Caco-2 (cell line): Measurements from ENCODE around the gene LCMT1. TPM values are rescaled to one million over a fixed set of nuclear protein-coding genes. Genes with fewer than 3 reads are reported as not detected.

Experiments used
- BruUV-seq: library from RNA; stranded (reverse); fragments of 400-500 nt; replicated peaks from 2 replicates; lab custom pipeline; 2021; lab: Mats Ljungman, UMichigan
- CTCF ChIA-PET: fragments of 300-600 bp; sonication (Branson Sonifier 250); formaldehyde crosslinking; loops from one replicate; lab custom pipeline; 2022; ENCODE audit warnings: antibody characterized with exemption; lab: Charles Lee
- POLR2A ChIA-PET: fragments of 300-600 bp; sonication (Branson Sonifier 250); formaldehyde crosslinking; loops from one replicate; lab custom pipeline; 2022; ENCODE audit warnings: antibody characterized with exemption; lab: Charles Lee
- DNase-seq, 2 experiments: peaks; one replicate each; pipeline versions ENCODE4 v3.0.0 to v3.0.0-alpha.2; 2020 to 2022
- H3K27me3 ChIP-seq: replicated peaks from 2 replicates; pipeline ENCODE4 v1.6.0; 2011; ENCODE audit warnings: low read length; ENCODE audit not compliant: control insufficient read depth, insufficient read depth
- H3K36me3 ChIP-seq: 2 replicates; pipeline ENCODE4 v1.5.1; 2011; ENCODE audit warnings: low read length; ENCODE audit not compliant: control insufficient read depth, insufficient read depth
- H3K4me1 ChIP-seq: fragments of 250-450 bp; sonication (Bioruptor Pico); 2 replicates; pipeline ENCODE4 v1.5.1; 2020; ENCODE audit warnings: mild to moderate bottlenecking
- H3K4me3 ChIP-seq: 2 replicates; pipeline ENCODE4 v1.5.1; 2011; ENCODE audit warnings: low read depth, mild to moderate bottlenecking, control low read depth, low read length
- H3K9me3 ChIP-seq: fragments of 250-450 bp; sonication (Bioruptor Pico); 2 replicates; pipeline ENCODE4 v1.5.1; 2020; ENCODE audit warnings: mild to moderate bottlenecking, moderate library complexity
- H3K27ac Mint-ChIP-seq: one replicate; pipeline ENCODE4 v1.8.0; 2022; ENCODE audit warnings: mixed read lengths; ENCODE audit not compliant: unreplicated experiment
- H3K27me3 Mint-ChIP-seq: one replicate; pipeline ENCODE4 v1.8.0; 2022; ENCODE audit warnings: mixed read lengths; ENCODE audit not compliant: insufficient read depth, unreplicated experiment
- H3K36me3 Mint-ChIP-seq: one replicate; pipeline ENCODE4 v1.8.0; 2022; ENCODE audit warnings: mild to moderate bottlenecking, mixed read lengths; ENCODE audit not compliant: insufficient read depth, unreplicated experiment
- H3K4me1 Mint-ChIP-seq: one replicate; pipeline ENCODE4 v1.8.0; 2022; ENCODE audit warnings: low read depth, mixed read lengths; ENCODE audit not compliant: unreplicated experiment
- H3K4me3 Mint-ChIP-seq: one replicate; pipeline ENCODE4 v1.8.0; 2022; ENCODE audit warnings: mild to moderate bottlenecking, moderate library complexity, mixed read lengths; ENCODE audit not compliant: unreplicated experiment
- H3K9me3 Mint-ChIP-seq: one replicate; pipeline ENCODE4 v1.8.0; 2022; ENCODE audit warnings: mixed read lengths; ENCODE audit not compliant: unreplicated experiment
- intact Hi-C: fragments of 100-400 bp; cut with micrococcal nuclease; formaldehyde crosslinking; loops from one replicate; pipeline ENCODE4 v1.10.0; 2022; ENCODE audit not compliant: unreplicated experiment
- total RNA-seq: library from RNA; stranded (reverse); gene quantifications from 2 replicates; pipeline ENCODE4 v1.2.3, GENCODE V29; 2022
- TF ChIP-seq, protein P1 (sequence below), 2 experiments: fragments of 200-600 bp in 1 of 2; IDR thresholded peaks; 1 replicate in 1 of 2; 2 replicates in 1 of 2; pipeline versions ENCODE4 v1.5.1 to v1.8.0; 2011 to 2022; ENCODE audit warnings: antibody characterized with exemption in 1 of 2, control low read depth in 1 of 2, inconsistent platforms in 1 of 2, low read depth in 1 of 2, low read length in 1 of 2, mild to moderate bottlenecking in 1 of 2, moderate library complexity in 1 of 2; ENCODE audit not compliant: insufficient read depth in 1 of 2, severe bottlenecking in 1 of 2, unreplicated experiment in 1 of 2

Gene LCMT1
- total RNA-seq, 1 experiment from 2014 or later = 53.9 TPM

DNA sequence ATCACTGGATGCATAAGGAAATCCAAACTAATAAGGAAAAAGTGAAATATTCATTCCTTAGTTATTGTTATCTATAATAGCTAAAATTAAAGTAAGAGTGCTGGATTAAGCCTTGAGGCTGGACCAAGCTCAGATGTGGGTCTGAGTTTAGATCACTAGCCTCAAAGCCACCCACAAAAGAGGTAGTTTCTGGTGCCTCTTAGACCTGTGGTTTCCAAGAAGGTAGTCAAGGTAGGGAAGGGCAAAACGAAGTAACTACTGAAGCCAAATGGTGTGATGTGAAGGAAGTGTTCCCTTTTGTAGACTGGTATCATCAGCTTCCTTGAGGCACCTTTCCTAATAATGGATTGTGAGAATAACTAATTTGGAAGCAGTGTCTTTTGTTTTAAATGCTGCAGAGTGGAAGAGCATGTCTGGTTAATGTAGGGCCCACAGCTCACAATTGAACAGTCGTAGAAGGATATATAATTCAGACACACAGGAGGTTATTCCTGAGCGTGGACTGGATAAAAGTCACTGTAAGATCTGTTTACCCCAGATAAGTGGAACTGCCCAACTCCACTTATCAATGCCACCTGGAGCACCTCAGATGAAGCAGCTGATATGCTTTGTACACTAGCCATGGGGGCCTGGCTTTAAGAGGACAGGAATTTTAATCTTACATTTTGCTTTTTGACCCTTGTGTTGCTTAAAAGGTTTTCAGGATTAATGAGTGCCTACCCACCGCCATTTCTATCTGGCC is 31.7 kb upstream of the LCMT1 start:
- H3K9me3 Mint-ChIP-seq = no peaks in the 10 kb centered on the region

DNA sequence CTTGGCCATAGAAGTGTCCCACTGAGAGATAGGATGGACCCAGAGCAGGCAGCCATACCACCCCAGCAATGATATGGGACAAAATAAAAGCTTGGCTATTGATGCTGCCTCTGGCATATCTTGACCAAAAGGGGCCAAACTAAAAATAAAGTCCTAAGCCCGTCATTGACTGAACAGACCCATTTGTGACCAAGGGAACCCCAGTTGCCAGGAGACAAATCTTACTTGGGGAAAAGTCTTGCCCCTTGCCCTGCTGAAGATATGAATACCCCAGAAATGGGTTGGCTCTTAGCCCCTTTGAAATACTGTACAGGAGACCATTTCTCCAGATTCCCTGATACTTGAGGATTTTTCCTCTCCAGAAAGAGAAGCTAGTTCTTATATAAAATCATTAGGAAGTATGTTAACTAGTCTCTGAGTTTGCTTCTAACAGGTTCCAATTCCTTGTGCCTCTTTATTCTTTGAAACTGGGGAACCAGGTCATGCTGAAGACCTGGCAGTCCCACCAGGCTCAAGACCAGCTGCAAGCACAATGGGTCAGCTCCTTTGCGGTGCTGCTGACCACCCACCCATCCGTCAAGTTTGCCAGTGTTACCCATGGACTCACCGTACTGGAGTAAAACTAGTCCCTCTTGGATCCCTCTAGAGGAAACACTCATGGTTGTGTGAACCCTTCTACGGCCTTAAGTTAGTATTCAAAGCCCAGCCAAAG is 31.0 kb upstream of the LCMT1 start:
- intact Hi-C loops = no loop called here
- no peak for DNase-seq
- ChIA-PET CTCF (no interaction called here), POLR2A (interaction anchor here (2.5 kb wide), 1 partner anchor 14 kb away, joined by 10 read pairs; no protein-coding TSS in a partner anchor)
- no peak overlapping the region for H3K27ac Mint-ChIP-seq
- no peaks in the 10 kb centered on the region for H3K27me3 ChIP-seq
- peaks cover 8% of the 10 kb centered on the region for H3K4me1 Mint-ChIP-seq
- no peaks in the 10 kb centered on the region for H3K36me3 Mint-ChIP-seq
- no peaks in the 10 kb centered on the region for H3K9me3 ChIP-seq
- BruUV-seq = no TSS peak
- no peak overlapping the region for H3K4me3 Mint-ChIP-seq
- no peak overlapping the region for H3K4me3 ChIP-seq
- H3K4me1 ChIP-seq = peaks cover 24% of the 10 kb centered on the region
- TF ChIP-seq, protein P1, sequence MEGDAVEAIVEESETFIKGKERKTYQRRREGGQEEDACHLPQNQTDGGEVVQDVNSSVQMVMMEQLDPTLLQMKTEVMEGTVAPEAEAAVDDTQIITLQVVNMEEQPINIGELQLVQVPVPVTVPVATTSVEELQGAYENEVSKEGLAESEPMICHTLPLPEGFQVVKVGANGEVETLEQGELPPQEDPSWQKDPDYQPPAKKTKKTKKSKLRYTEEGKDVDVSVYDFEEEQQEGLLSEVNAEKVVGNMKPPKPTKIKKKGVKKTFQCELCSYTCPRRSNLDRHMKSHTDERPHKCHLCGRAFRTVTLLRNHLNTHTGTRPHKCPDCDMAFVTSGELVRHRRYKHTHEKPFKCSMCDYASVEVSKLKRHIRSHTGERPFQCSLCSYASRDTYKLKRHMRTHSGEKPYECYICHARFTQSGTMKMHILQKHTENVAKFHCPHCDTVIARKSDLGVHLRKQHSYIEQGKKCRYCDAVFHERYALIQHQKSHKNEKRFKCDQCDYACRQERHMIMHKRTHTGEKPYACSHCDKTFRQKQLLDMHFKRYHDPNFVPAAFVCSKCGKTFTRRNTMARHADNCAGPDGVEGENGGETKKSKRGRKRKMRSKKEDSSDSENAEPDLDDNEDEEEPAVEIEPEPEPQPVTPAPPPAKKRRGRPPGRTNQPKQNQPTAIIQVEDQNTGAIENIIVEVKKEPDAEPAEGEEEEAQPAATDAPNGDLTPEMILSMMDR (IDR thresholded peaks at IDR 0.05; ENCODE audit: insufficient read depth in 1 of 2, low read depth in 1 of 2, low read length in 1 of 2, severe bottlenecking in 1 of 2, unreplicated experiment in 1 of 2) = no peak
- no peaks in the 10 kb centered on the region for H3K27me3 Mint-ChIP-seq
- H3K36me3 ChIP-seq = no peaks in the 10 kb centered on the region
- H3K9me3 Mint-ChIP-seq = no peaks in the 10 kb centered on the region

More for the DNA sequence above, 31.7 kb upstream of the LCMT1 start:
- ChIA-PET POLR2A (interaction anchor here (0.5 to 2.5 kb wide), 2 partner anchors 13 to 1386 kb away, joined by 3 to 10 read pairs; no protein-coding TSS in a partner anchor), CTCF (no interaction called here)
- no peak overlapping the region for H3K27ac Mint-ChIP-seq
- H3K36me3 Mint-ChIP-seq = no peaks in the 10 kb centered on the region
- Histone ChIP-seq H3K9me3 (no peaks in the 10 kb centered on the region), H3K4me3 (no peak overlapping the region), H3K4me1 (peaks cover 24% of the 10 kb centered on the region), H3K36me3 (no peaks in the 10 kb centered on the region), H3K27me3 (no peaks in the 10 kb centered on the region)
- H3K27me3 Mint-ChIP-seq = no peaks in the 10 kb centered on the region
- H3K4me3 Mint-ChIP-seq = no peak overlapping the region
- TF ChIP-seq, protein P1 (IDR thresholded peaks at IDR 0.05; ENCODE audit: insufficient read depth in 1 of 2, low read depth in 1 of 2, low read length in 1 of 2, severe bottlenecking in 1 of 2, unreplicated experiment in 1 of 2) = no peak
- intact Hi-C loops = no loop called here
- no peak for DNase-seq
- no TSS peak for BruUV-seq
- peaks cover 8% of the 10 kb centered on the region for H3K4me1 Mint-ChIP-seq

DNA sequence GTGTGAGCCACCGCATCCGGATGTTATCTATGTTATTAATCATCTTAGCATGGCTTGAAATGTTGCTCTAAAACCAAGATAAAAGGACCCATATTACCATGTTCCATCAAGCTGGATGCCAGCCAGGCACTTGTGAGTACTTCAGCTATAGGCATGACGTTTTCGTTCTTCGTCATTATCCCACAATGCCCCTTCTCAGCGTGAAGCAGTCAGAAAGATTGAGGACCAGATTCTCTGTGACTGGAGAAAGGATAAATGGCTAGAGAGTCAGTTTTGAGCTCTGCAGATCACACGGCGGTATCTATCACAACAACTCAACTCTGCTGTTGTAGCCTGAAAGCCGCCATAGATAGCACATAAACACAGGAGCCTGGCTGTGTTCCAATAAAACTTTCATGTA is 29.8 kb upstream of the LCMT1 start:
- peaks cover 8% of the 10 kb centered on the region for H3K4me1 Mint-ChIP-seq
- no peaks in the 10 kb centered on the region for H3K9me3 ChIP-seq
- H3K4me1 ChIP-seq = peaks cover 24% of the 10 kb centered on the region
- H3K36me3 Mint-ChIP-seq = no peaks in the 10 kb centered on the region
- H3K27me3 Mint-ChIP-seq = no peaks in the 10 kb centered on the region
- H3K27ac Mint-ChIP-seq = no peak overlapping the region
- intact Hi-C loops = no loop called here
- no peaks in the 10 kb centered on the region for H3K27me3 ChIP-seq
- BruUV-seq = no TSS peak
- POLR2A ChIA-PET = no interaction called here
- H3K4me3 ChIP-seq = no peak overlapping the region
- no peaks in the 10 kb centered on the region for H3K36me3 ChIP-seq
- TF ChIP-seq, protein P1 (IDR thresholded peaks at IDR 0.05; ENCODE audit: insufficient read depth in 1 of 2, low read depth in 1 of 2, low read length in 1 of 2, severe bottlenecking in 1 of 2, unreplicated experiment in 1 of 2) = no peak
- no peak overlapping the region for H3K4me3 Mint-ChIP-seq
- no peaks in the 10 kb centered on the region for H3K9me3 Mint-ChIP-seq
- CTCF ChIA-PET = no interaction called here
- DNase-seq = no peak
